Activated T-cell treated with anti-CD3 and anti-CD28 coated beads, Interleukin-2, amount 50 U/mL, for 72 hours (primary cell): ENCODE measurements around the gene TMC4. TPM values are rescaled to one million over a fixed set of nuclear protein-coding genes. Genes with fewer than 3 reads are reported as not detected.
"Not testable (repeated sequence)": the region's sequence is repeated elsewhere in the genome, so short reads cannot be mapped to it uniquely, and the experiment has no call there.

Experiments
- ATAC-seq, 2 donors: fragments of 150-1000 bp; cut with Tn5 transposase; replicated peaks in 1 of 2; 2 replicates each; pipeline ENCODE4 v1.10.0; 2021; ENCODE audit warnings: moderate library complexity in 2 of 2, mild to moderate bottlenecking in 1 of 2
- DNase-seq, 2 donors: peaks; one replicate each; pipeline ENCODE4 v3.0.0; 2021 to 2022; ENCODE audit warnings: mixed read lengths in 1 of 2
- H3K27ac Mint-ChIP-seq: one replicate; pipeline ENCODE4 v1.8.0; 2022; ENCODE audit warnings: mild to moderate bottlenecking, moderate library complexity, mixed read lengths
- H3K27me3 Mint-ChIP-seq: one replicate; pipeline ENCODE4 v1.8.0; 2022; ENCODE audit warnings: low read depth, mixed read lengths
- H3K36me3 Mint-ChIP-seq, 2 donors: one replicate each; pipeline ENCODE4 v1.8.0; 2022; ENCODE audit warnings: mixed read lengths in 2 of 2, mild to moderate bottlenecking in 1 of 2; ENCODE audit not compliant: insufficient read depth in 2 of 2
- H3K4me1 Mint-ChIP-seq: one replicate; pipeline ENCODE4 v1.8.0; 2022; ENCODE audit warnings: low read depth, mixed read lengths
- H3K4me3 Mint-ChIP-seq, 2 donors: one replicate each; pipeline ENCODE4 v1.8.0; 2022; ENCODE audit warnings: mild to moderate bottlenecking in 2 of 2, mixed read lengths in 2 of 2, moderate library complexity in 2 of 2
- H3K9me3 Mint-ChIP-seq, 2 donors: one replicate each; pipeline ENCODE4 v1.8.0; 2022; ENCODE audit warnings: mixed read lengths in 2 of 2
- total RNA-seq, 2 donors: library from RNA; stranded (reverse); gene quantifications; one replicate each; pipeline ENCODE4 v1.2.3, GENCODE V29; 2022

The TMC4 gene
- total RNA-seq, 2 donors from 2014 or later, result 0.24 to 0.63 TPM

DNA sequence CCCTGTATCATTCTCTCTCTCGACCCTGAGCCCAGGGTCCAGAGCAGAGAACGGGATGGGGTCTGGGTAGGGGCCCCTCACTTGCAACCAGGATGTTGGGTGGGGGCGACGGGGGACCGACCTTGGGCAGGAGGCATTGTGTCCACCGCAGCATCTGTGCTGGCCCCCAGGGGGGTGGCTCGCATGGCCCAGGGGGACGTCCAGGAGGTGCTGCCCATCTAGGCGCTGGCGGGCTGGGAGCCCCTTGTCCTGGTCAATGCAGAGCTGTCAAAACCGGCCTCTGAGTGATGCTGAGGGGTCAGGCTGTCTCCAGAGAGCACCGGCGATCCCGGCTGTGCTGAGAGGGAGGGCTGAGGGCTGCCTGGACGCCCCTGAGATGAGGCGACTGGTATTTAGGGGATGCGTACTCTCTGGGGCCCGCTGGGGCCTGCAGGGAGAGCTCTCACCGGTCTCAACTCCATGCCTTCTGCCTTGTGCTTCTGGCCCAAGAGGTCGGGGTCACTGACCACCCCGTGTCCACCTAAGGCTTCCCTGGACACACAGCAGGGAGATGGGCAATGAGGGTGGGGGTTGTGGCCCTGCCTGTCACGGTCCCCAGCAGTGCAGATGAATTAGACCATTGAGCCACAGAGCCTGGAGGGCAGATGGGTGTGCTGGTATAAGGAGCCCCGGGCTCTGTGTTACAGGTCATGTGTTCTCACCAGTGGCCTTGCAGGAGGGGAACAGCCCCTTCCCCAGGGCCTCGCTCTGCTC is 36.3 kb upstream of the TMC4 start:
- Mint-ChIP-seq H3K4me1 (peaks cover 85% of the 10 kb centered on the region), H3K27me3 (no peaks in the 10 kb centered on the region), H3K27ac (no peak overlapping the region), H3K9me3 (no peaks in the 10 kb centered on the region), H3K36me3 (peaks cover 15 to 50% of the 10 kb centered on the region in 2 donors), H3K4me3 (peak overlapping the region in 1 of 2 donors; percentile 68)
- peak in 1 of 2 donors; percentile 4 for ATAC-seq
- DNase-seq, result peak in 1 of 2 donors; percentile 45

DNA sequence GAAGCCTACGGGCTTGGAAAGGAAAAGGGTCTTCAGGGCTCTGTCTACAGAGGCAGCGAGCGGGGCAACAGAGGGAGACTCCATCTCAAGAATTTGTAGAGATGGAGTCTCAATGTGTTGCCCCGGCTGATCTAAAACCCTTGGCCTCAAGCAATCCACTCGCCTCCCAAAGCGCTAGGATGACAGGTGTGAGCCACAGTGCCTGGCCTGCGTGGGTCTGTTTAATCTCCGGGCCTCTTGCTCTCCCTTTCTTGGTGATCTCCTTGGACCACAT is 35.8 kb upstream of the TMC4 start:
- no peak for ATAC-seq
- DNase-seq, result no peak
- H3K27ac Mint-ChIP-seq, result peak overlapping the region; percentile 39
- no peaks in the 10 kb centered on the region for H3K9me3 Mint-ChIP-seq
- H3K27me3 Mint-ChIP-seq, result no peaks in the 10 kb centered on the region
- H3K4me1 Mint-ChIP-seq, result peaks cover 90% of the 10 kb centered on the region
- peak overlapping the region; percentile 71 to 94 for H3K4me3 Mint-ChIP-seq
- H3K36me3 Mint-ChIP-seq, result peaks cover 15 to 49% of the 10 kb centered on the region in 2 donors

DNA sequence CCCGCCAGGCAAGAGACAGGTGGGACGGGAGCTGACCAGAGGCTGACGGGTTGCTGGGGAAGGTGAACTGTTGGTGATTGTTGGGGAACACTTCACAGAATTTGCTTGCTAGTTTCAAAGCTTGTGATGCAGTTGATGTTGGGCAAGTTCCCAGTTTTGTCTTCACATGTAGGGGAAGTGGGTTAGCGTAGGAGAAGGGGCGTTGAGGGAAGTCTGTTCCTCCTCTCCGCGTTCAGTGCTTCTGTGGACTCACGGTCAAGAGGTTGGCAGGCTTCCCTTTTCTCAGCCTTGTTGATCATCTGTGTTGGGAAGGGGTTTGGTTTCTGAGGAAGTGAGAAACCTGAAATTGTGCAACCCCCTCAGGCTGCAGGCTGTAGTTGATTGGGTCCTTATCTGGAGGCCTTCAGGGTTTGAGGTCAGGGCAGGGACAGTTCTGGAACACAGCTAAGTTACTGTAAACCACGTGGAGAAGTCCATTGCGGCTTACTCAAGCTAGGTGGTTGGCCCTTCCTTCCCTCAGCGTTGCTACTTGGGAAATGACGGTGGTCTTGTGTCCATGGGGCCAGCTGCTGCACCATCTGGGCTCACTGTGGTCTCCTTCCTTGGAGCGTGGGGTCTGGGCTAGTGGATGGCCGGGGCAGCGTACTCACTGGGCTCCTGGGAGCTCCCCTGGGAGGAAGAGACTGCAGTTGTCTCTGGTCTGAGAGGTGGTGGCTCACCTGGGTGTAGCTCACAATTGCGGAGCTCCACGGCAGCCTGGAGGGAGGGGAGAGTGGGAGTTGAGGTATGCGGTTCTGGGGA is 35.2 kb upstream of the TMC4 start:
- H3K4me1 Mint-ChIP-seq, result peaks cover 95% of the 10 kb centered on the region
- H3K4me3 Mint-ChIP-seq, result peak overlapping the region; percentile 71 to 94
- H3K9me3 Mint-ChIP-seq, result no peaks in the 10 kb centered on the region
- peaks cover 18 to 50% of the 10 kb centered on the region in 2 donors for H3K36me3 Mint-ChIP-seq
- H3K27me3 Mint-ChIP-seq, result no peaks in the 10 kb centered on the region
- ATAC-seq (peak; percentile 8 to 34), DNase-seq (peak; percentile 53 to 62)
- peak overlapping the region; percentile 39 for H3K27ac Mint-ChIP-seq

DNA sequence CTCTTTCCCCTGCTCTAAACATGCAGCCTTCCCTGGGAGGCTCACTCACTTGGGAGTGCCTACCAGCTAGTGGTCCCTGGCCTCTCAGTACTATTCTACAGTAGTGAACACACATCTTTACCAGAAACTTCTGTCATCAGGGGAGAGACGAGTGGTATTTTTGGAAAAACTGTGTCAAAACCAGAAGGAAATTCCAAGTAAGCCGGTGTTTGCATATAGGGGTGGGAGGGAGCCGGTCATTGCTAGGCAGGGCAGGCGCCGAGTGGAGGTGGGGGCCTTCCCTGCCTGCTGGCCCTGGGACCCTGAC is 34.7 kb upstream of the TMC4 start:
- Mint-ChIP-seq H3K27ac (peak overlapping the region; percentile 39), H3K27me3 (no peaks in the 10 kb centered on the region), H3K4me1 (peaks cover 100% of the 10 kb centered on the region), H3K36me3 (peaks cover 22 to 52% of the 10 kb centered on the region in 2 donors), H3K4me3 (peak overlapping the region; percentile 71 to 94), H3K9me3 (no peaks in the 10 kb centered on the region)
- no peak for DNase-seq
- peak; percentile 9 to 32 for ATAC-seq

DNA sequence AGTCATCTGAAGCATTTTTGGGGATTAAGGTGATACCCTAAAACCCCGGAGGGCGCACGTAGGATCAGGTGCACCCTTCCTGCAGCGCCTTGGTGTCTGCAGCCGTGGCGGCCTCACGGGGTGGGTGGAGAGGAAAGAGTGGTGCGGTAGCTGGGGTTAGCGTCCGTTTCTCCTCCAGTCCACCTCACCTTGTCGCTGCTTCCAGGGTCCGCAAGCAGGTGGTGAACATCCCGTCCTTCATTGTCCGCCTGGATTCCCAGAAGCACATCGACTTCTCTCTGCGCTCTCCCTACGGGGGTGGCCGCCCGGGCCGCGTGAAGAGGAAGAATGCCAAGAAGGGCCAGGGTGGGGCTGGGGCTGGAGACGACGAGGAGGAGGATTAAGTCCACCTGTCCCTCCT is 34.2 kb upstream of the TMC4 start:
- Mint-ChIP-seq H3K36me3 (peaks cover 25 to 56% of the 10 kb centered on the region in 2 donors), H3K27ac (peak overlapping the region; percentile 39), H3K4me3 (peak overlapping the region; percentile 71 to 94), H3K4me1 (peaks cover 100% of the 10 kb centered on the region)
- H3K9me3 Mint-ChIP-seq, H3K27me3 Mint-ChIP-seq, ATAC-seq, DNase-seq: not testable (repeated sequence)

DNA sequence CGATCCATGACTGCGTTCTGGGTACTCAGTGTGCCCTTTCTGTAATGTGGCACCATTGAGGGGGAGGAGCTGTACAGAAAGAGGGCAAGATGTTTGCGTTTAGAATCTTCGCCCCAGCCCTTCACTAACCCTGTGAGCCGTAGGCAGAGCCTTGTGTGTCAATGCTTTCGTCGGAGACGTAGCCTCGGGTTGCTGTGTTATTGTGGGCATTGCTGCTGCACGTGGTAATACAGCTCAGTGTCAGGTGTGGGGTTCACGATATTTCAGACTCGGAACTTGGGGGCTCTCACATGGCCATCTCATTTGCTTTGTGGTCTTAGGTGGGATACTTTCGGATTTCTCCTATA is 33.8 kb upstream of the TMC4 start:
- Mint-ChIP-seq H3K4me1 (peaks cover 100% of the 10 kb centered on the region), H3K4me3 (peak overlapping the region; percentile 71 to 94), H3K36me3 (peaks cover 27 to 58% of the 10 kb centered on the region in 2 donors), H3K27ac (peak overlapping the region; percentile 39), H3K9me3 (no peaks in the 10 kb centered on the region), H3K27me3 (no peaks in the 10 kb centered on the region)
- DNase-seq (no peak), ATAC-seq (no peak)

DNA sequence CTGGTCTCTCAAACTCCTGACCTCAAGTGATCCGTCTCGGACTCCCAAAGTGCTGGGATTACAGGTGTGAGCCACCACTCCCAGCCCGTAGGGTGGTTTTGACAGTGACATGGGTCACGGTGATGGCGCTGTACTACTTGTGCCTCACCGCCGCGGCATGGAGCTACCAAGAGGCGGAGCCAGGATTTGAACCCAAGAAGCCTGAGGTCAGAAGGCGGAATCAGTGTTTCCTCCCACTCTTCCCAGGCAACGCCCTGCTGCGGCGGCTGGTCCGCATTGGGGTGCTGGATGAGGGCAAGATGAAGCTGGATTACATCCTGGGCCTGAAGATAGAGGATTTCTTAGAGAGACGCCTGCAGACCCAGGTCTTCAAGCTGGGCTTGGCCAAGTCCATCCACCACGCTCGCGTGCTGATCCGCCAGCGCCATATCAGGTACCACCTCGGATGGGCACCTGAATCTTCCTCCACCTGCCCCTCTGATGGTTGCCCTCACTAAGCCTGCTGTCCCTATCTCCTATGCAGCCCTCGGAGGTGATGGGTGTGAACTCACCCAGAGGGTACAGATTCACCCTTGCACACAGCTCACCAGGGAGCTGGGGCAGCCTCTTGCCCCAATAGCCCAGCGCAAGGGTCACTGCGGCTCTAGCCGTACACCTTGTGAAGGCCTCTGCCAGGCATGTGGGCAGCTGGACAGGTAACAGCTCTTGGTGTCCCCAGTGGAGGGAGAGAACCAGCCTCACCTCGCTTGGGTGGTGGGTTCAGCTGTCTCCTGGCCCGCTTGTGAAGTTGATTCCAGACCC is 33.3 kb upstream of the TMC4 start:
- H3K27ac Mint-ChIP-seq, result no peak overlapping the region
- peaks cover 98% of the 10 kb centered on the region for H3K4me1 Mint-ChIP-seq
- H3K27me3 Mint-ChIP-seq, result no peaks in the 10 kb centered on the region
- ATAC-seq, result no peak
- DNase-seq, result no peak
- no peaks in the 10 kb centered on the region for H3K9me3 Mint-ChIP-seq
- peaks cover 29 to 63% of the 10 kb centered on the region in 2 donors for H3K36me3 Mint-ChIP-seq
- peak overlapping the region; percentile 71 to 94 for H3K4me3 Mint-ChIP-seq

DNA sequence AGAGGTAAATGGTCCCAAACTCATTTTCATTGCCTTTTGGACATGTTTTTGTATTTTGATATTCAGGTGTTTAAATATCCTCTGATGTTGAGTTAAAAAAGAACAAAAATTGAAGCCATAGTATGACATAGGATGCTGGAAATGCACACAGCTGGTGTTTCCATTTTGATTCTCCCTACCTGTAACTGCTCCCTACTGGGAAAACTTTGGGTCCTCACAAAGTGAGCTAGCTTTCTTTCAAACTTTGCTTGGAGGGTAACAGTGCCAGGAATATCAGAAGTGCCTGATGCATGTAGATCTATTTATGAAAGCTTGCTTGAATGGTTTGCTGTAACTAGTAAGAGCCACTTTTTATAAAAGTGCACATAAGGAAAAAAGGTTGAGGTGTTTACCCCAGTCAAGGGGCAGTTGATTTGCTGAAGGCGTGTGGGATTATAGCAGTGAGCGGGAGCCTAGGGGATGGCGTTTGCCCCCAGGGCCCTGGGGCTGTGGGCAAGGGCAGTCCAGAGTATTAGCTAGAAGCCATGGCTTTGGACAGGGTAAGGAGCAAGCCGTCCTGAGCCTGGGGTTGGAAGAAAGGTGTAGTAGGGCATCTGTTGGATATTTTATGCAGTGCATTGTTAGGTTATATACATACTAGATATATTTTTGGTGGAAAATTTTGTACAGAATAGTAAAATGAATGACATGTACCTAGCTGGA is 32.0 kb upstream of the TMC4 start:
- Mint-ChIP-seq H3K27me3 (no peaks in the 10 kb centered on the region), H3K36me3 (peaks cover 28 to 63% of the 10 kb centered on the region in 2 donors), H3K9me3 (no peaks in the 10 kb centered on the region), H3K4me3 (peak overlapping the region; percentile 93 to 94), H3K27ac (peak overlapping the region; percentile 87), H3K4me1 (peaks cover 92% of the 10 kb centered on the region)
- ATAC-seq, result no peak
- no peak for DNase-seq

DNA sequence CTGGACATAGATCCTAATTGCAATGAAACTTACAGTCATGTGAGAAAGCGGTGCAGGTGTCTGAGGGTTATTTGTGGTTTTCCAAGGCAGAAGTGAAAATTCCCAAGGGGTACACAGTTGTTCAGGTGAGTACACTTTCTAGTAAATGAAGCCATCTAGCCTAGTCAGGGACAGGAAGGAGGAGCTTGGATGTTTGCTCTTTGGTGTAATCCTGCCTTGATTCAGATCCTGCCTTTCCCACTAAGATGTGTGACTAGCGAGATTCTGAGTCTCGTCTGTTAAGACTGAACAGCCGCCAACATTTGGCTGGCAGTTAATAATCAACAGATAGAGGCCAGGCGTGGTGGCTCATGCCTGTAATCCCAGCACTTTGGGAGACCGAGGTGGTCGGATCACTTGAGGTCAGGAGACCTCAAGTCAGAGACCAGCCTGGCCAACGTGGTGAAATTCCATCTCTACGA is 30.2 kb upstream of the TMC4 start:
- Mint-ChIP-seq H3K4me1 (peaks cover 85% of the 10 kb centered on the region), H3K27ac (peak overlapping the region; percentile 97), H3K27me3 (no peaks in the 10 kb centered on the region), H3K36me3 (peaks cover 28 to 55% of the 10 kb centered on the region in 2 donors), H3K9me3 (no peaks in the 10 kb centered on the region), H3K4me3 (peak overlapping the region; percentile 93 to 94)
- ATAC-seq, result no peak
- DNase-seq, result no peak

DNA sequence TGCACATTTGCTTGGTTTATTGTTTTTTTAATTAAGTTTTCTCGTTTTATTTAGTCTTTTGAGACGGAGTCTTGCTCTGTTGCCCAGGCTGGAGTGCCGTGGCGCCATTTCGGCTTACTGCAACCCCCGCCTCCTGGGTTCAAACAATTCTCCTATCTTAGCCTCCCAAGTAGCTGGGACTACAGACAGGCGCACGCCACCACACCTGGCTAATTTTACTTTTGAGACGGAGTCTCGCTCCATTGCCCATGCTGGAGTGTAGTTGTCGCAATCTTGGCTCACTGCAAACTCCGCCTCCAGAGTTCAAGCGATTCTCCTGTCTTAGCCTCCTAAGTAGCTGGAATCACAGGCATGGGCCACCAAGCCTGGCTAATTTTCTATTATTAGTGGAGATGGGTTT is 29.0 kb upstream of the TMC4 start:
- peaks cover 27 to 49% of the 10 kb centered on the region in 2 donors for H3K36me3 Mint-ChIP-seq
- ATAC-seq, result no peak
- no peaks in the 10 kb centered on the region for H3K9me3 Mint-ChIP-seq
- peak overlapping the region; percentile 97 for H3K27ac Mint-ChIP-seq
- H3K4me3 Mint-ChIP-seq, result peak overlapping the region; percentile 93 to 94
- H3K27me3 Mint-ChIP-seq, result no peaks in the 10 kb centered on the region
- peaks cover 73% of the 10 kb centered on the region for H3K4me1 Mint-ChIP-seq
- DNase-seq, result no peak

DNA sequence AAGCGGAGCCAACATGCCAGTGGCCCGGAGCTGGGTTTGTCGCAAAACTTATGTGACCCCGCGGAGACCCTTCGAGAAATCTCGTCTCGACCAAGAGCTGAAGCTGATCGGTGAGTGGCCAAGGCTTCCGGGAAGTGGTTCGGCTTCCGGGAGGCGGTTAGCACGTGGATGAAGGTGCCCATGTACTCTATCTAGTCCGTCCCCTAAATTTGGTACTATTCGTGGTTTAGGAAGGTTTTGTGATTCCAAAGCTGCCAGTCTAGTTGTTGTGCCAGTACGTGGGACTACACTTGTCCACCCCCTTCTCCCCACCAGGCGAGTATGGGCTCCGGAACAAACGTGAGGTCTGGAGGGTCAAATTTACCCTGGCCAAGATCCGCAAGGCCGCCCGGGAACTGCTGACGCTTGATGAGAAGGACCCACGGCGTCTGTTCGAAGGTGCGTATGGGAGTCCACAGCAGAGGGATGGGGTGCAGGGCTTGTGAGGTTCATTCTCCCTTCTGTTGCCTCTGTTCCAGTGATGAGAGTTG is 28.3 kb upstream of the TMC4 start:
- DNase-seq (no peak), ATAC-seq (no peak)
- peaks cover 65% of the 10 kb centered on the region for H3K4me1 Mint-ChIP-seq
- H3K9me3 Mint-ChIP-seq, result no peaks in the 10 kb centered on the region
- peak overlapping the region; percentile 93 to 94 for H3K4me3 Mint-ChIP-seq
- no peaks in the 10 kb centered on the region for H3K27me3 Mint-ChIP-seq
- H3K27ac Mint-ChIP-seq, result peak overlapping the region; percentile 97
- H3K36me3 Mint-ChIP-seq, result peaks cover 26 to 42% of the 10 kb centered on the region in 2 donors

DNA sequence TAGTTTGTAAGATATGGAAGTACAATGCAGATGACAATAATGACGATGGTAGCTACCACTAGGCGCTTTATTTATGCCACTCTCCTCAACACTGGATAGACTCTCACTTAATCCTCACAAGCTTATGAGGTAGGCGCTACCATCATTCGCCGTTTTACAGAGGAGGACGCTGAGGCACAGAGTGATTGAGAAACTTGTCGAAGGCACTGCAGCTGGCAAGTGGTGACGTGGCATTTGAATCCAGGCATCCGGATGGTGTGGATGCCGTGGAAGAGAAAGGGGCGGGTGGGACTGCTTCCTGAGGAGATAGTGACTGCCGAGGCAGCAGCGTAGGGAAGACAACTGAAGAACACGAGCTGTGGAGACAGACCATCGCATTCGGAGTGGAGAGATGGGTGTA is 26.4 kb upstream of the TMC4 start:
- DNase-seq, result no peak
- Mint-ChIP-seq H3K9me3 (no peaks in the 10 kb centered on the region), H3K27ac (peak overlapping the region; percentile 56), H3K36me3 (peaks cover 22 to 34% of the 10 kb centered on the region in 2 donors), H3K4me3 (peak overlapping the region; percentile 59 to 93), H3K4me1 (peaks cover 47% of the 10 kb centered on the region), H3K27me3 (no peaks in the 10 kb centered on the region)
- ATAC-seq, result no peak
